ENCODE data around the gene ZFYVE28.

DNA sequence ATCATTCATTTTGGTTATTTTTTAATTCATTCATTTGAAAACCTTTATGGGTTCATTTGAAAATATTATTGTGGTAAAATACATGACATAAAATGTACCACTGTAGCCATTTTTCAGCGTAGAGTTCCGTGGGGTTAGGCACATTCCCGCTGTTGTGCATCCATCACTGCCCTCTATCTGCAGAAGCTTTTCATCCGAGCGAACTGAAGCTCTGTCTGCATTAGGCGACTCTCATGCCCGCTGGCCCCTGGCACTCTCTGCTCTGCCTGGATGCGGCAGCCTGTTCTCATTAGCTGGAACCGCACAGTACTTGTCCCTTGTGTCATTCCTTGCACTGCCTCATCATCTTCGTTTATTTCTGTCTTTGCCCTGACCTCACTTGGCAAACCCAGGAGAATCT lies 17.9 kb upstream of the ZFYVE28 start:
- no peak for TF ChIP-seq CTCF (IDR thresholded peaks at IDR 0.05; ENCODE audit: low read depth, low read length, poor library complexity, severe bottlenecking)
- TF ChIP-seq EZH2phosphoT487 (IDR thresholded peaks at IDR 0.05; ENCODE audit: borderline replicate concordance, low read length) = no peak
